GM19438 (cell line): ENCODE measurements around the gene STX3.

Experiments used
- ATAC-seq: cut with Tn5 transposase; IDR thresholded peaks from one replicate; pipeline ENCODE4 v1.9.1; 2021; ENCODE audit warnings: low read depth; ENCODE audit not compliant: unreplicated experiment

STX3 gene

DNA sequence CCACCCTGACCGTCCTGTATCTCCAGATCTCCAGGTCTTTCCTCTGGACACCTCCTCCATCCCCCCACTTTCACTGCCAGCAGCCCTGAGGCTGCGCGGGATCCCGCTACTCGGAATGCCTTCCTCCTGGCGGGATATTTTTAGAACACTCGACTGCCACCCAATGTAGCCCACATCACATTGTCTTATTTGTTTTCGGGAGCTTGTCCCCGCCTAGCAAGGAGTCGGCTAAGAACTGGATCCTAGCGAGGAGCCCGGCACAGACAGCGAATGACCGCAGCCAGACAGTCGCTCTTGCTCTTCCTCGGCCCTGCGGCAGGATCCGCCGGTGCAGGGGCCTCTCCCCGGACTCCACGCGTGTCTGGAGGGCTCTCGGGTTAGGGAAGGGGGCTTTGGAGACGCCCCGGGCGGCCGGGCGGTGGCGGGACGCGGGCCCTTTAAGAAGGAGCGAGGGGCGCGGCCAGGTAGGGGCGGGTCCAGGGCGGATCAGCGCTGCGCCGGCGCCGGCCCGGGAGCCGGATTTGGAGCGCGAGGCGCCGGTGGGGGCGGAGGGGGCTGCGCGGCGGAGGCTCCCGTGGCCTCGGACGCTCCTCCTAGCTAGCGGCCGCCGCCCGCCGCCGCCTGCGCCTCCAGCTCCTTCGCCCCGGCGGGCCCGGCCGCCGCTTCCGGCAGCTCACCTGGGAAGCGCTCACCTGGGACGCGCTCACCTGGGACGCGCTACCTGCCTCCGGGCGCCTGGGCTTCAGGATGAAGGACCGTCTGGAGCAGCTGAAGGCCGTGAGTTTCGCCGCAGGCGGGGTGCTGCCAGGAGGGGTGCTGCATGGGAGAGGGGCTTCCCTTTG lies at the start of gene STX3:
TSS of gene STX3 (plus strand) at position 518 of the 842 bp plus-strand sequence. CDS start at position 748, 230 bp downstream.
- peak; percentile 46 for ATAC-seq

DNA sequence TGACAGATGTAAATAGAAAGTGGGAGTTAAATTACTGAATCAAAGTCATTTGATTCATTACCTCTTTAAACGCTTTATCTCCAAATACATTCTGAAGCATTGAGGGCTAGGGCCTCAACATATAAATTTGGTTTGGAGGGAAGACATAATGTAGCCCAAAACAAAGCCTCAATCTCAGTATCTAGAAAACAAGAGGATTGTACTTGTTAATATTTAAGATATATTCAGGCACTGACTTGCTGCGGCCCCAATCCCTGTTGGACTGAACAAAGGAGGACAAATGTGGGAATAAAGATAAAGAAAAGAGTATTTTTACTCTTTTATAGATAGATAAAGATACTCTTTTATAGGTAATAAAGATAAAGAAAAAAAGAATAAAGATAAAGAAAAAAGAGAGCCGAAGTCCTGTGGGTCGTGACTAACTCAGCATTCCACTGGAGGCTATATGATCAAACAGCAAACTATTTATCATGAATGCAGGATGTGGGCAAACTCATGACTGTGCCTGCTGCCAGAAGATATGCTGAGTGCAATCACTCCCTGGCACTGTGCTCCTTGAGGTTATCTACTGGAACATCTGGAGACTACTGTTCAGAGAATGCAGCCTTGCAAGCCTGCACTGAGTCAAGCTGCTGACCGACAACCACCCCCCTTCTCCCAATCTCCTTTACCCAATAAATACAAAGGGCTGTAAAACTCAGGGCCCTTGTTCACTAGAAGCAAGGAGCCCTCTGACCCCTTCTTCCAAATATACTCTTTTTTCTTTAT lies 48.5 kb upstream of the STX3 start:
- no peak for ATAC-seq

DNA sequence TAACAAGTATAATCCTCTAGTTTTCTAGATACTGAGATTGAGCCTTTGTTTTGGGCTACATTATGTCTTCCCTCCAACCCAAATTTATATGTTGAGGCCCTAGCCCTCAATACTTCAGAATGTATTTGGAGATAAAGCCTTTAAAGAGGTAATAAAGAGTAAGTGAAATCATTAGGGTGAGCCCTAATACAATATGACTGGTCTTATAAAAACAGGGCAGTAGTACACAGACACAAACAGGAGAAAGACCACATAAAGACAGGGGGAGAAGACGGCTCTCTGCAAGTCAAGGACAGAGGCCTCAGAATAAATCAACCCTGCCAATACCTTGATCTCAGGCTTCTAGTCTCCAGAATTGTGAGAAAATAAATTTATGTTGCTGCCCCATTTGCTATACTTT lies 47.8 kb upstream of the STX3 start:
- no peak for ATAC-seq

DNA sequence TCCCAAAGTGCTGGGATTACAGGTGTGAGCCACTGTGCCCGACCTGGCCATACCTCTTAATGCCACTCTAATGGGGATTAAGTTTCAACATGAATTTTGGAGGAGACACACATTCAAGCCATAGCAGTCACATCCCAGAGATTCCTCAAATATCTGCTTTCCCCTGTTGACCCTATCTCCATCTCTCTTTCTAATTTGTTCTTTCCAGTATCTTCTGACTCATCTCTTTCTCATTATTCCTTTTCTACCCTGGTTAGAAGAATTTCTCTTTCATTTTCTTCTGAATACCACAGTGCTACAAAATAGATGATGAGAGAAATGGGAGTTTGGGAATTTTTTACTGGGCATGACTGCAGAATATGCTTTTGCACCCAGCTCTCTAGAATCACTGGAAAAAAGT lies 46.6 kb upstream of the STX3 start:
- no peak for ATAC-seq

DNA sequence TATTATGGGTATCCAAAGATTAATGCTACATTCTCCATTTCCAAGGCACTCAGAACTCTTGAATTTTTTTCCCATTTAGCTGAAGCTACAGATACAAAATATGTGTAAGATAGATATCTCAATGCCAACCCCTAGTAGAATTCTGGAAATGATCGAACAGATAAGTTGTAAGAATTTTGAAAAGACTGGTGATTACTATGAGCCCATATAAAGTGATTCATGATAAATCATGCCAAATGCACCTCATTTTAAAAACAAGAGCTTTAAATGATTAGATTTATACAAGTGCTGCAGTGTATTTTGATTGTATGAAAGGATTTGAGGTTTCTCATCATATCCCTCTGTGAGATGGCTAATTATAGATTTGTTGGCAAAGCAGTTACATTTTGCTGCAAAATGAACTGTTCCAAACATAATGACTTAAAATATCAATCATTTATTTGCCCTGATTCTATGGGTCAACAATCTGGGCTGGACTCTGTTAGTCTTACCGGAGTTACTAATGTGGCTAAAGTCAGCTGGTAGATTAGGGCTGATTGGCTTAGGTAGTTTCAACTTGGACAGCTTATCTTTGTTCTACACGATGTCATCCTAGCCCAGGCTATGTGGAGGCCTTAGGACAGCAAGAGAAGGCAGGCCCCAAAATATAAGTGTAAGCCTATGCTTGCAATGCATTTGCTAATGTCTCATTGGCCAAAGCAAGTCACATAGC lies 44.9 kb upstream of the STX3 start:
- ATAC-seq: no peak

DNA sequence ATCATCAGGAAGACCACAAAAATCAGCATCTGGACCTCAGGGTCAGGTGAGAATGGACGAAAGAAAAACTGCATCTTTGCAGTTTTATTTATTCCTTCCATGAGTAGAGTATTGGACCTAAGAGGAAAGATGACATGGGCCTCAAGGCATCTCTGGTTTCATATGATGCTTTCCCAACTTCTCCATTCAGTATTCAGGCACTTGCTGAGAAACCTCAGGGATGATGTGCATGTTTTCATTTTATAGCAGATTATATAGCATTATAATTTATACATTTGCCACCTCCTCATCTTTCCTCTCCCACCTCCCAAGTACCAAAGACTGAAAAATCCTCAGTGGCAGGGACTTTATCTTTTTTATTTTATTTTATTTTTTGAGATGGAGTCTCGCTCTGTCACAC lies 41.4 kb upstream of the STX3 start, which contains the start of gene OR10V1:
TSS of gene OR10V1 (minus strand) at position 101 of the 400 bp plus-strand sequence. CDS start at position 101, 0 bp downstream.
- ATAC-seq: no peak

DNA sequence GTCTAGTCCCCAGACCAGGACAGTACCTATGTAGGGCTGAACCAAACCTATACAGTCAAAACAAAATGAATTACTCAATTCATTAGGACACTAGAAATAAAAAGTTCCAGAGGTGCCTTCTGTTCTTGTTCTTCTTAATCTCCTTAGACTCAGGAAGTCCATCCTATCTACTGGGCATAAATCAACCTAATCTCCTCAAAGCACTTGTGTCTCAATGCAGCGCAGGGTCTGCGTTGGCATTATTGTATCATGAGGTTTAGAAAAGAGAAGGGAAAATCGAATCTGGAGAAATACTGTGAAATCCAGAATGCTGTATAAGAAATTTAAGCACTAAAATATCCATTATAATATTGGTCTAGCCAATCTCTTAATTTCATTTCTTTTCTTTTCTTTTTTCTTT lies 39.1 kb upstream of the STX3 start:
- ATAC-seq: no peak

DNA sequence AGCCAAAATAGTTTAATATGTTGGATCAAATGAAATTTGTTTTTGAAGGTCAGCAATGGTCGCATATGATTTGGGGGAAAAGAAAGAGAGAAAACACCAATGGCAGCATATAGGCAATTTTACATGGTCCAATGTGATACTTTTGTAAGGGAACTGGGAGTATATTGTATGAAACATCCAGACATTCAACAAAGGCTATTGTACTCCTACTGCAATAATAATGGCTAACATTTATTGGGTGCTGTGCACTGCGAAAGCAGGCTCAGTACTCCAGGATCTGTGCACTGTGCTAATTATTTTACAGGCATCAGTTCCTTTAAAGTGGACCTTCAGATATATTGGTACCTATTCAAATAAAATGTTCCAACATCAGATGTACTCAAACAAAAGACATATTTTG lies 35.6 kb upstream of the STX3 start:
- no peak for ATAC-seq

DNA sequence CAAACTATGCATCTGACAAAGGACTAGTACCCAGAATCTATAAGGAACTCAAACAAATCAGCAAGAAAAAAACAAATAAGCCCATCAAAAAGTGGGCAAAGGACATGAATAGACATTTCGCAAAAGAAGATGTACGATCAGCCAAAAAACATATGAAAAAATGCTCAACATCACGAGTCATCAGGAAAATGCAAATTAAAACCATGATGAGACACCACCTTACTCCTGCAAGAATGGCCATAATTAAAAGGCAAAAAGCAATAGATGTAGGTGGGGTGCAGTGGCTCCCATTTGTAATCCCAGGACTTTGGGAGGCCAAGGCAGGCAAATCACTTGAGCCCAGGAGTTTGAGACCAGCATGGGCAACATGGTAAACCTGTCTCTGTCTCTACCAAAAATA lies 31.1 kb upstream of the STX3 start:
- ATAC-seq: no peak

DNA sequence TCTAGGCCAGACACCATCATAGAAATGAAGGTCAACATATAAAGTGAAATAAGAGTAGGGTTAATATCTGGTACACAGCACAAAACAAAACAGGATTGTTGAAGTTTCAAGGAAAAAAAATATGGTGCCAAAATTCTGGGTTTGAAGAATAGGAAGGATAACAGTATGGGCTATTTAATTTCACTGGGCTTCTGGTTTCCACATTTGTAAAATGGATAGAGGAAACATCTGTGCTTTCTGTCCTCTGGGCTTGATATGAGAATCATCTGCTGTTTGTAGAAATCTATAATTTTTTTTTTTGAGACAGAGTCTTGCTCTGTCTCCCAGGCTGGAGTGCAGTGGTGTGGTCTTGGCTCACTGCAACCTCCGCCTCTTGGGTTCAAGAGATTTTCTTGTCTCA lies 27.8 kb upstream of the STX3 start:
- ATAC-seq: no peak

DNA sequence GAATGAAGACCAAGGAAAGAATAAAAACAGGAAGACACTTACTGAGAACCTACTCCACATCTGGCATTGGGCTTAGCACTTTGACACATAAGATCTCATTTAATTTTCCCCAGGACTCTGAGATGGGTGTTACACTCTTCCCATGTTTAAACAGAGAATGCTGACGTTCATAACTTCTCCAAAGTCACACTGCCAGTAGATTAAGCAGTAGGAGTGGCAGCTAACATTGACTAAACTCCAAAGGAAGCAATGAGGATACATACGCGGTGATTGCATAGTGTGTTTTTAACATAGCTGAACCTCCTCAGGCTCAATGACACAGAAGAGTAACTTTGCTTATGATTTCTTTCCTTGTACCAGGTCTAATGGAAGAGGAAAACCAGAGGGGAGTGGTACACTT lies 27.0 kb upstream of the STX3 start:
- ATAC-seq: no peak

DNA sequence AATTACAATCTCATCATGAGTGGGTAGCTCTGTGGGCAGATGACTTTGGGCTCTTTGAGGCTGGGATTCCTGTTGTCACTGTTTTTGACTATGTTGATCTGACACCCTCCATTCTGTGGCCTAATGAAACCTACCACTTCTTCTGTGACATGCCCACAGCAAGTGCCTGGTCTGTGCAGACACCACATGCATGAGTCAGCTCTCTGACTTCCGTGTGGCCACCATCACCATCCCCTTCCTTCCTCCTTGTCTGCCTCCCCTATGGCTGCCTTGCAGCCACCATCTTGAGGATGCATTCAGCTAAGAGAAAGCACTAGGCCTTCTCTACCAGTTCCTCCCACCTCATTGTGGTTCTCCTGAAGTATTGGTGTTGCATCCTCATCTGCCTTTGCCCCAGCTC lies 26.3 kb upstream of the STX3 start:
- ATAC-seq: no peak

DNA sequence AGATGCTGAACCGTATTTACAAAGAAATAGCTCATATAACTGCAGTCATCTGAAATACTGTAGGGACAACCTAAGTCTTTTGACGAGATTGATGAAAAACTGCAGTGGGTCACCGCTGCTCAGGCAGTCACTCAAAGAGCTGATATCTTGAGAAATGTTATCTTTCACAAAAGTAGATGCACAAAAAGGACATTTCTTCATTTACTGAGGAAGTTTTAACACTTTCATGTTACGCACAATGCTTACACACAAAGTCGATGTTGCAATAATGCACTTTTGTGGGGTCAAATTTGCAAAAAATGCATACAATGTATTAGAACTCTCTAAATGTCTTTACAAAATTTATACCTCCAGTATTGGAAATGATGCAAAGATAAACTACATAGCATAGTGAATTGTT lies 25.3 kb upstream of the STX3 start:
- no peak for ATAC-seq

DNA sequence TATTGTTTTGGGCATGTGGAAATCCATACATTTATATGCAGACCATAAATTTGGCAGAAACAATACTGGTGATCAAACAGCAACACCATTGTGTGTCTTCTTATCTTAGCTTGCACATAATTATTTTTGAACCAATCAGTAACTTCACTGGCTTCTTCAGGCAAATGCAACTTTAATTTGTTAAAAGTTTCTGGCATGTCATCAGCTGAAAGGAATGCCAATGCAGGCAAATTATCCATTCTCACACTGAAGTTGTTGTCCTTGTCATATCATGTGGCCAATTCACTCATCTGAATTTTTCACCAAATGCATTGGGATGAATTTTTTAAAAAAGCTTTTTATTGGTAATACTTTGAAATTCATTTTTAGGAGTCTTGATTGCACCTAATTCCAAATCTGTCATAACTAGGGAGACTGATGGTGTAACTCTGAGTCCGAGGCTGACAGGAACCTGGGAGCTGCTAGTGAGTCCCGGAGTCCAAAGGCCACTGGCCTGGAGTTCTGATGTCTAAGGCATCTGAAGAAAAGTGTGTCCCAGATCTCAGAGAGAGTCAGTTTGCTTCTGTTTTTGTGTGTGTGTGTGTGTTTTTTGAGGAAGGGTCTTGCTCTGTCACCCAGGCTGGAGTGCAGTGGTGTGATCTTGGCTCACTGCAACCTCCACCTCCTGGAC lies 24.1 kb upstream of the STX3 start:
- no peak for ATAC-seq

DNA sequence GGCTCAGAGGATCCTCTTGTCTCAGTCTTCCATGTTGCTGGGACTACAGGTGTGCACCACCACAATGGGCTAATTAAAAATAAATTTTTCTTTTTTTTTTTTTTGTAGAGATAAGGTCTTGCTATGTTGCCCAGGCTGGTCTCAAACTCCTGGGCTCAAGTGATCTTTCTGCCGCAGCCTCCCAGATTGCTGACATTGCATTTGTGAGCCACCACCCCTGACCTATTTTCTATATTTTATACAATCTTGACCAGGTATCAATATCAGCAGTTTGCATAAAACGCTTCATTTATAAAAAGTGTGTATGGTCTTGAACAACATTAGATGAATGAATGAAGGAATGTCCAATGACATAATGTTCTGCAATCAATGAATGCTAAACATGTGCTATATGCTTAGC lies 9.1 kb upstream of the STX3 start:
- ATAC-seq: no peak

DNA sequence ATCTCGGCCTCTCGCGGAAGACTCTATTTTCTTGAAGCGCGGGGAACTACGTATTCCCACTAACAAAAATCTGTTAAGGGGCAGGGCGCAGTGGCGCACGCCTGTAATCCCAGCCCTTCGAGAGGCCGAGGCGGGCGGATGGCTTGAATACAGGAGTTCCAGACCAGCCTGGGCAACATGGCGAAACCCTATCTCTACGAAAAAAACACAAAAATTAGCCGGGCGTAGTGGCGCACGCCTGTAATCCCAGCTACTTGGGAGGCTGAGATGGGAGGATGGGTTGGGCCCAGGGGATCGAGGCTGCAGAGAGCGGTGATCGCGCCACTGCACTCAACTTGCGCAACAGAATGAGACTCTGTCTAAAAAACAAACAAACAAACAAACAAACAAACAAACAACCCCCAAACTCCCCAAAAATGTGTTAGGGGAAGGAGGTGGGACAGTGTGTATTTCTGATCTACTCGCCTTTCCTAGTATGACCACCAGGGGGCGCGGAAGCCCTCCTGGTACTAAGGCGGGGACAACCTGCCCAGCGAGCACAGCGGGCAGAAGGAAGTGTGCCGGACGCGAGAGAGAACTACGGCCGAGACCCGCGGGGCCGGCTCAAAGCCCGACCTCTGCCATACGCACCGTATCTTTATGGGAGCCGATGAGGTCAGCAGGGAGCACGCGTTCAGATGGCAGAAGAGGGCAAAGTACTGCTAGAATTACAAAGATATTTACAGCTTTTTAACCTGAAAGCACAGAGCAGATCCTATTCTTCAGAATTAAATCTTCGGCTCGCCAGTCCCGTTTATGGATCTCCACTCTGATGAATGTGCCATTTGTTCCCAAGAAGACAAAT lies 1.3 kb upstream of the STX3 start:
- ATAC-seq: peak; percentile 80

DNA sequence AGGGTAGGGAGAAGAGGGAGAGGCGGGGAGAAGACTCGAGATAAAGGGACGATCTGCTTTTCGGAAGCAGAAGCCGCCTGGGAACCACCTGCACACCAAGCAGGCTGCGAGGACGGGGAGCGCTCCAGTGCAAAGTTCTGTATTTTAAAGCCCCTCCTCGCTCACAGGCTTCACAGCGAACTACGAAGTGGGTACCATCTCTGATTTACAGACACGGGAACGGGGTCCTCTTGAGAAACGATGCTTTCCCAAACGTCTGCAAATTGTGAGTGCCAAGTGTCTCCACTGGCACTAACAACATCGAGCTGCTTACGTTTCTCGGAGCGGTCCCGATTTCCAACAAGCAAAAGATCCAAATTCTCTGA lies 700 bp upstream of the STX3 start:
- ATAC-seq: peak; percentile 34

DNA sequence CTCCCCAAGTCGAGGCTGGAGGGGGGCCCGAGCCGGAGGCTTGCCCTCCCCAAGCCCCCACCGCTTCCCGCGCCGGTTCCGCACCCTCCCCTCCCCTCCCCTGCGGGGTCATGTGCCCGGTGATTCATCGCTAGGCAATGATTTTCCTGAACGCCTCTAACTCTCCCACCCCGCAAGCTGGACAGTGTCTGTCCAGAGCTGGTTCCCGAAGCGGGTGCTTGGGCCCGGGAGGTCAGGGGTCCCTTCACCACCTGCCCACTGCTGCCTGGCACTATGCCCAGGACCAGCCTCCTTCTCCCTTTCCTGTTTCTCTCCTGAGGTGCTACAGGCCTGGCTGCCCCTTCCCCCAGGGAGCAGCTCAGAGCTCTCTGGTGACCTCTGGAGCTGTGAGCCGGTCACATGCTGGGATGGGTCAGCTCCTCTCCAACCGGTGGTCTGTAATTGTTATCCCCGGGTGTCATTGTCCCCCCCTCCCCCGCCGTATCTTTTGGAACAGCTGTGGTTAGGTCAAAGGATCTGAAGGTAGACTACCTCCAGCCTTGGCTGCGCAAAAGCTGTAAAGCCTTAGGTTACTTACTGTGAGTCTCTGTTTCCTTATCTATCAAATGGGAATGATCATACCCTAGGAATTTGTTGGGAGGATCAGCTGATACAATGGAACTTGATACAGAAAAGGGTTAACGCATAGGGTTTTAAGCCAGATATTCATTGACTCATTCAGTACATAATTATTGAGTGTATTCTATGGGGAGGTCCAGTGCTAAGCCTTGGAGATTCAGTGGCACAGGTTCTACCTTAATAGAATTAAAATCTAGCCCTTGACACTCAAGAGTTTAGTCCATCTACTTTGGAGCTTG lies 753 bp downstream of the STX3 start:
- no peak for ATAC-seq

DNA sequence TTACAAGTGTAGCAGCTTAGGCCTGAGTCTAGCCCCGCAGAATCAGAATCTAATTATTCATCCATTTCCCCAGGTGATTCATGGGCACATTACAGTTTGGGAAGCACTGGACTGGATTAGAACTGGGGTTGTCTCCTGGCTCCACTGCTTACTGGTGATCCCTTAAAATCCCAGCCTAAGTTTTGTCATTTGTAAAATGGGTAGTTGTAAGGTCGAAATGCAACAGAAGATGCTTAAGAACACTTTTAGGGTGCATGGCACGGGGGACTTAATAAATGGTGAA lies 1.3 kb downstream of the STX3 start:
- no peak for ATAC-seq
